Right ventricle myocardium superior (tissue), 1 donor: ENCODE measurements around the gene PPP2R5E. TPM values are rescaled to one million over a fixed set of nuclear protein-coding genes. Genes with fewer than 3 reads are reported as not detected.
"Not testable (repeated sequence)": the region's sequence is repeated elsewhere in the genome, so short reads cannot be mapped to it uniquely, and the experiment has no call there.

Source experiments
- ATAC-seq: fragments of 200-7000 bp; cut with Tn5 transposase; one replicate; pipeline ENCODE4 v1.9.1; 2020; ENCODE audit warnings: mild to moderate bottlenecking; ENCODE audit not compliant: poor library complexity
- DNase-seq: peaks from one replicate; pipeline ENCODE4 v3.0.0-alpha.2; 2020
- intact Hi-C: fragments of 100-400 bp; cut with DNase I; formaldehyde crosslinking; loops from one replicate; pipeline ENCODE4 v1.11.2; 2022
- total RNA-seq: library from RNA; stranded (reverse); fragmentation: NEBNext Ultra II Directional; extraction: Animal tissue kit (Norgen Biotek cat#: 25700); gene quantifications from one replicate; pipeline ENCODE4 v1.2.1, GENCODE V29; 2021
- donor health status: DM: no; HTN: yes; CAD: no; lungs with severe emphysema.

Gene PPP2R5E
- total RNA-seq, 1 donor from 2014 or later = 32.9 TPM

DNA sequence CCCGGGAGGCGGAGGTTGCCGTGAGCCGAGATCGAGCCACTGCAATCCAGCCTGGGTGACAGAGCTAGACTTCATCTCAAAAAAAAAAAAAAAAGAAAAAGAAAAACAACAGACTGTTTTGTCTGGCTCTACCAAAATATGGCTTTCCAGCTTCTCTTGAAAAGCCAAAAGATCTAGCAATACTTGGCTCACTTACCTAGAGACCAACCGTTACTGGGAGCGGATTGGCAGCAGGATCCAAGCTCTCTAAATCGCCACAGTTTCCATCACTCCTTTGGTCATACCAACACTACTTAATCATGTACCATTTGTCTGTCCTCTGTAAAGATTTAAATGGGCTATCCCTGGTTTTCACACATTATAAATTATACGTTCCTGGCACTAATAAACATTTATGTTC is 136.8 kb downstream of the PPP2R5E start:
- intact Hi-C loops = no loop called here
- DNase-seq (no peak), ATAC-seq (no peak)

DNA sequence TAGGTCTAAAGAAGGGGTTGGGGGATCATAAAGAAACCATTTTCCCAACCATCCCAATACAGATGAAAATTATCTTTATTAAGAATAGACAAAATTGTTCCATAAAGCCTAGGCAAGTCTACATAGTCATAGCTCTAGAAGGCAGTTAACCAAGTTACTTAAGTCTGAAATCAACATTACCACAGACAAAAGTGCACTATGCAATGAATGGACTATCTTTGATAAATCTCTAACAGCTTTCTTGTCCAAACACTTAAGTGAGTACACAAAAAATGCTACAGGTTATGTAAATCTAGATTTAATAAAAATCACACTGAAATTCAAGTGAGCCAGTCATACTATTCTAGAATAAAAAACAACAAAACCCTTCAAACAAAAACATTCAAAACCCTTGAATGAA is 137.5 kb downstream of the PPP2R5E start:
- no peak for DNase-seq
- ATAC-seq = no peak
- intact Hi-C loops = no loop called here

DNA sequence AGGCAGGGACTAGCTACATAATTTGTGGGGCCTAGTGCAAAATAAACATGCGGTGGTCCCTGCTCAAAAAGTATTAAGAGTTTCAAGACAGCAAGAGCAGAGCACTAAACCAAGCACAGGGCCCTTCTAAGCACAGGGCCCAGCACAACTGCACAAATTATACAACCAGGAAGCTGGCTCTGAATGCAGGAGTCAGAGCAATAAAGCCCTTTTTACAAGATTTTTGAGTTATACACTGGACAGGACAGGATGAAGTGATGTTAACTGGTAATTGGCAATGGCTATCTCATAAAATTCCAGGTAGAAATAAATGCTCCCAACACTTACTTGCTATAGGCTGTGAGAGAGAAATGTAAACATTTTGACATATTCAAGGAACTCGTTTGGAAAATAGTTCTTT is 138.3 kb downstream of the PPP2R5E start:
- intact Hi-C loops = no loop called here

DNA sequence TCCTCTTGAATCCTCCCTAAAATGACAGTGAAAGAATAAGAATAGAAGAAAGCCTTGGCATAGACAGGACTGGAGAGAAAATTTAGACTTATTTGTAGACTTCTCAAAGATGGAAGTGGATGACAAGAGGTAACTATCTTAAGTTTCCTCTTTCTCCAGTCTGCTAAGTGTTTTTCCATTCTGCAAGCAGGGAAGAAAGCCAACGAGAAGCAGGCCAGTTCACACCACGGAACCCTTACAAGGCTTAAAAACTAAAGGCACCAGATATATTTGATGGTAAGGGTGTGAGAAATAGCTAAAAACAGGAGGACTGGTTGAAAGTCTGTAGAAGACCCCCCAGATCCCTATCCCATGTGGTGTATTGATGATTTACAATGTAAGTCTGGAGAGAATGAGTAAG is 141.5 kb downstream of the PPP2R5E start:
- intact Hi-C loops = no loop called here
- DNase-seq = no peak
- no peak for ATAC-seq

More for the DNA sequence above, 138.3 kb downstream of the PPP2R5E start:
- DNase-seq = no peak
- no peak for ATAC-seq

DNA sequence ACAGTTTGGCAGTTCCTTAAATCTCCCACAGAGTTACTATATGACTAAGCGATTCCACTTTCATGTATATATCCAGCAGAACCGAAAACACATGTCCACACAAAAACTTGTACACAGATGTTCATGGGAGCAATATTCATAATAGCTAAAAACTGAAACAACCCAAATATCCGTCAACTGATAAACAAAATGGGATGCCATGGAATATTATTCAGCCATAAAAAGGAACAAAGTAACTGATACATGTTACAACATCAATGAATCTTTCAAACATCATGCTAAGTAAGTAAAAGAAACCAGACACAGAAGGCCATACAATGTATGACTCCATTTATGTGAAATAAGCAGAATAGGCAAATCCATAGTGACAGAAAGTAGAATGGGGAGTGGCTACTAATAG is 144.2 kb downstream of the PPP2R5E start:
- DNase-seq = no peak
- no peak for ATAC-seq
- intact Hi-C loops = no loop called here

DNA sequence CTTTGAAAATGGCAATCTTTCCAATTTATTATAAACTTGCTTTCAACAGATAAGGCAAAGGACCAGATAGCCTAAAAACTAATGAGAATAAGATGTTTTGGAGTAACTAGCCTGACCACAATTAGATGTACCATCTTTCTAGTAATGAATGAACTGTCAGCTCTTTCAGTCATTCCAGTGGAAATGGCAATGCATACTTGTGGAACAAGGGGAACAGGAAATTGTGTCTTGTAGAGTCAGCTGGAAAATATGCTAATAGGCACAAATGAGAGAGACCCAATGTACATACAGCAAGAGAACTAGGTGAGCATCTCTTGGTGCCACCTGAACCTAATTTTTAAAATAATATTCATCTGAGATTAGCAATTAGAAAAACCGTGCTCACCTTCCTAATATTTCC is 148.3 kb downstream of the PPP2R5E start:
- DNase-seq (no peak), ATAC-seq (no peak)
- intact Hi-C loops = no loop called here

DNA sequence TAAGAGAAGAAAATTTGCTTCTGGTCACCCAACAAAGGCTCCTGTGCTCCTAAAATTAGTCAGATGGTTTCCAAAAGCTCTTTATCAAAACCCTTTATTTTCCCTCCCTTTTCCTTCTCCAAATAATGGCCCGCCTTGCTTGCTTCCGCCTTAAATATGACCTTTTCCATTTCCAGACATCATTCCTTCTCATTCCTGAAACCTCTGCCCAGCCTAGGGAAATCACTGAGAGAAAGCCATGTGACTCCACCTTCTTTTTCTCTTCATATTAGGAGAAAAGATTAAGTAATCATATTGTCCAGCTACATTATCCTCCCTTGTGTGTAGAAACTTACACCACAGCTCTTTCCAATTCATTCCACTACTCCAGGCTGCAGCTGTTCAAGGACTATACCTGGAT is 148.7 kb downstream of the PPP2R5E start:
- intact Hi-C loops = no loop called here
- ATAC-seq (no peak), DNase-seq (no peak)

- intact Hi-C loops = no loop called here
- ATAC-seq (no peak), DNase-seq (no peak)
Observed at GRCh38 chr14:63393012-63393411, 150.2 kb downstream of the PPP2R5E start.

GRCh38 chr14:63392236-63392635 is 150.9 kb downstream of the PPP2R5E start:
- intact Hi-C loops = no loop called here
- no peak for ATAC-seq
- no peak for DNase-seq

GRCh38 chr14:63388766-63389431 is 154.3 kb downstream of the PPP2R5E start:
- DNase-seq = peak; percentile 66
- peak; percentile 88 for ATAC-seq
- intact Hi-C loops = loop anchor here (5.0 to 10.0 kb wide), 3 partner anchors 158 to 376 kb away; no protein-coding TSS in a partner anchor

- ATAC-seq = no peak
- intact Hi-C loops = loop anchor here (5.0 to 10.0 kb wide), 3 partner anchors 160 to 377 kb away; no protein-coding TSS in a partner anchor
- DNase-seq = no peak
Observed at GRCh38 chr14:63387711-63388110, 155.5 kb downstream of the PPP2R5E start.

- intact Hi-C loops = loop anchor here (10.0 kb wide), 2 partner anchors 241 to 381 kb away; no protein-coding TSS in a partner anchor
- ATAC-seq (no peak), DNase-seq (no peak)
Observed at GRCh38 chr14:63383776-63384367, 159.3 kb downstream of the PPP2R5E start.

DNA sequence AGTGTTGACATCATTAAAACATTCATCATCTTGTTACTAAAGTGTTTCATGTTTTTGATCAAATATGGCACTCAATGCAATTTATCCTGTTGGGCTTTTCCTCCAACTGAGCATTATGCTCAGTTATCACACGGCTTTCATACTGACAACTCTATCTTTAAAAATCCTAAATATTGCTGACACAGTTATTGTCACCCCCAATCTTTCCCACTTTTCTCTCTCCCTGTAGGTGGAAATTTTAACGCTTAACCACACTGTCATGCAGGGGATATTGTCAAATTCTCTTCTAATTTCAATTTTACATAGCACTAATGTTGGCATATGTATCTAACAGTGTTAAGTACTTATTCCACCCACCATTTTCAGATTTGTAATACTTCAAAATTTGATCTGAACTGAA is 164.7 kb downstream of the PPP2R5E start:
- no peak for DNase-seq
- intact Hi-C loops = no loop called here
- no peak for ATAC-seq

DNA sequence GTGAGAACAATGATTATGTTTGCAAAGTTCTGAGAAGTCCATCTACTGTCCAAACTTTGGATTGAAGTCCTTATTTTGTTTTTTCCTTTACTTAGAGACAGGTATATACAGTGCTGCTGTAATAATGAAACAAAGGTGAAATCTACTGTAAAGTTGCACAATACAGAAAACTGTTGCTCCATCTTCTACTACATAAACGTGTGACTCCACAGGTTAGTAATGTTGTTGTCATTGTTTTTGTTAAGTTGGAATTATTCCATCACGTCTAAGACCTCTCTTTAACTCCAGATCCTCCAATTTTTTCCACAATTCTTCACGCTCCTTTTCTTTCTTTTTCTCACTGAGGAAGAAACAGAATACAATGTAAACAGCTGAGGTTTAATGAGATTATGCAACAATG is 167.4 kb downstream of the PPP2R5E start:
- DNase-seq = no peak
- ATAC-seq = no peak
- intact Hi-C loops = no loop called here

DNA sequence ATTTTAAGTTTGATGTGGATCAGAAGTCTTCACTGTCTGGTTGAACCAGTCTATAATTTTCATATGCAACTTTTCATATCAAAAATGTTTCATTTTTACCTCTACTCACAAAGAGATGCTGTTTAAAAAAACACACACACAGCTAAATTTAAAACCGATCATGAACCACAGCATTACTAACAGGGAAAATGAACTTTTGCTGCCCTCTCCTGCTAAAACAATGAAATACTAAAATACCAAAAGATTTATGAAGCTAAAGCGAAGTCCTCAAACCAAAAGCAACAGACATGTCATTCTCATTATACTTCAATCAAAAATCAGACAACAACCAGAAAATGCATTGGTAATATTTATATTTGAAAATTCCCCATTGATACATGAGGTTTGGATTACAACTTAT is 171.6 kb downstream of the PPP2R5E start:
- ATAC-seq, intact Hi-C loops, DNase-seq: not testable (repeated sequence)

DNA sequence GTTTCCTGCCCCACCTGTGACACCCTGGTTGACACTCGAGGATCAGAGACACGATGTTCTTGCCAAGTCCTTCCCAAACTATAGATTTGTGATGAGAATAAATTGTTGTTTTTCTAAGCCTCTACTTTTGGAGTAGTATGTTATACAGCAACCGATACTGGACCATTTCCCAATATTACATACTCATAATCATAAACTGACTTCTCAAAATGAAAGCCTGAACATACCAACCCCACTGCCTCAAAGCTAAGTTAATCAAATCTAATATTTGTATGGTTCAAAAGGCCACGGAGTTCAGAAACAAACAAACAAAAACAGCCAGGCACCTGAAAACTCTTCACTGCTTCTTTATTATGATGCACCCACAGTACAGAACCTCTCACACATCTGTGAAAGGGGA is 172.1 kb downstream of the PPP2R5E start:
- intact Hi-C loops = no loop called here
- no peak for ATAC-seq
- DNase-seq = no peak

- ATAC-seq = no peak
- intact Hi-C loops = no loop called here
- DNase-seq = no peak
Observed at GRCh38 chr14:63367742-63368364, 175.3 kb downstream of the PPP2R5E start.

GRCh38 chr14:63362389-63362819 is 180.8 kb downstream of the PPP2R5E start:
- ATAC-seq (no peak), DNase-seq (no peak)
- intact Hi-C loops = no loop called here

DNA sequence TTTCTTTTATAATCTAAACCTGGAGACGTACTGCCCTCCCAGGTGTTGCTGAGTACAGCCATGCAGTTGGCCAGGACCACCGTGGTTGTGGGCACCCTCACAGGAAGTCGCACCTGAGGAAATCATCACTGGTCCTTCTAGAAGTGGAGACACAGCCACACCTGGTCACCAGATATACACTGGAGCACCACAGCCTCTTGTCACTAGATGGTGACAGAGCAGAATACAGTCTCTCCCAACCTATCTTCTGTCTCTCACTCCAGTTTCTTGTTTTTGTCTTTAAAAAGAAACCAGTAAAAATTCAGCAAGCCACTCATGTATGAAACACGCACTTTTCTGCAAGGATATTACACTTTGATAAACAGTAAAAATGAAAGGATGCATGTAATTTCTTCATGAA is 181.4 kb downstream of the PPP2R5E start:
- intact Hi-C loops = no loop called here
- no peak for DNase-seq
- ATAC-seq = no peak

GRCh38 chr14:63357841-63358240 is 185.3 kb downstream of the PPP2R5E start:
- intact Hi-C loops = no loop called here
- no peak for DNase-seq
- ATAC-seq = no peak
